ENCODE results near the gene KRTAP1-4. TPM values are rescaled to one million over a fixed set of nuclear protein-coding genes. Genes with fewer than 3 reads are reported as not detected.
"Not testable (repeated sequence)": the region's sequence is repeated elsewhere in the genome, so short reads cannot be mapped to it uniquely, and the experiment has no call there.

Gene KRTAP1-4
- total RNA-seq, 2 experiments from 2014 or later: not detected

DNA sequence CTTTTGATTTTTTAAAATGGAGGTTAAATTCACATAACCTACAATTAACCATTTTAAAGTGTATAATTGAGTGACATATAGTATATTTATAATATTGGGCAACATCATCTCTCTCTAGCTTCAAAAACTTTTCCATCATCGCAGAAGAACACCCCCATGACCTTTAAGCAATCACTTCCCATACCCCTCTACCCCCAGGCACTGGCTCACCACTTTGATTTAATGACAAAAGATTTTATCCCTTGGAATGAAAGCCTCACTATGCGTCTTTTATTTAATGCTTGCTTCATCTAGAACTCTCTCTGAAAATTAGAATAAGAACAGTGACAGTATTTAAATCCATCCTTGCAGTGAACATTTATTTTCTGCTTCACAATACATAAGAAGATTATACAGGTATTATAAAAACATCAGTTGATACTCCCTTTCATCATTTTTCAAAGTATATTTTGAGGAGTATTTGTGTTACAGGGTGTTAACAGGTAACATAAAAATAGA, 7.9 kb upstream of the KRTAP1-4 start:
- Mint-ChIP-seq H3K4me3 (no peak overlapping the region), H3K4me1 (ENCODE audit: low read depth) (no peaks in the 10 kb centered on the region), H3K36me3 (ENCODE audit: low read depth) (no peaks in the 10 kb centered on the region), H3K27me3 (ENCODE audit: low read depth) (no peaks in the 10 kb centered on the region), H3K27ac (no peak overlapping the region), H3K9me3 (peaks cover 2% of the 10 kb centered on the region)
- intact Hi-C loops (cut with micrococcal nuclease): no loop called here
- DNase-seq: no peak
- CTCF ChIA-PET: no interaction called here

GRCh38 chr17:41034346-41034935, 4.4 kb upstream of the KRTAP1-4 start, which contains the start of gene KRTAP1-3:
TSS of gene KRTAP1-3 (minus strand) at chr17:41034874. CDS start at chr17:41034821, 53 bp downstream.
- CTCF ChIA-PET; H3K27me3 Mint-ChIP-seq (ENCODE audit: low read depth); DNase-seq; H3K36me3 Mint-ChIP-seq (ENCODE audit: low read depth); intact Hi-C loops (cut with micrococcal nuclease); H3K9me3 Mint-ChIP-seq; H3K4me3 Mint-ChIP-seq; H3K4me1 Mint-ChIP-seq (ENCODE audit: low read depth); H3K27ac Mint-ChIP-seq: not testable (repeated sequence)

DNA sequence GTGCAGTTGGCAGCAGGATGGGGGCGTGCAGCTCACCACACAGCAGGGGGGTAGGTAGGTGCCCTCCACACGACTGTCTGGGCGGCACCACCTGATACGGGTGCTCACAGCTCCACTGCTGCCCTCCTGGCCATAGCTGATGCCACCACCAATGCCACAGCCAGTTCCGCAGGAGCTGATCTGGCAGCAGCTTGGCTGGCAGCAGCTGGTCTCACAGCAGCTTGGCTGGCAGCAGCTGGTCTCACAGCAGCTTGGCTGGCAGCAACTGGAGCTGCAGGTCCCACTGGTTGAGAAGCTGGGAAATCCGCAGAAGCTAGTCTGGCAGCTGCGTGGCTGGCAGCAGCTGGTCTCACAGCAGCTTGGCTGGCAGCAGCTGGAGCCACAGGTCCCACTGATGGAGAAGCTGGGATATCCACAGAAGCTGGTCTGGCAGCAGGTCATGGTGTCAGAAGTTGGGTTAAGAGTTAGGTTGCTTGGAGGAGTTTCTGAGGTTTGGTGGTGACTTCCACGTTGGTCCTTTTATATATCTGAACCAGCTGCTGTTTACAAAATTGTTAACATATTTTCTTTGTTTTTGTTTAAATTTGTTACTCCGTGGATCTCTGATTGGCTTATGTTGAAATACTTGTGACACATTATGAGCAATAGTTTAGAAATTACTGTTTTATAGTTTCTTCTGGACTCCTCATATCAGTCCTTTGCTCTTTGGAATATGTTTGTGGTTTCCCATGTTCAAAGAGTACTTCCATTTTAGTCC, 3.1 kb downstream of the KRTAP1-4 start, which contains the start of gene KRTAP1-5:
Gene KRTAP1-5 (minus strand): TSS at position 494 of the 757 bp plus-strand sequence. CDS start 53 bp downstream, at position 441.
- CTCF ChIA-PET: no interaction called here
- Mint-ChIP-seq H3K36me3 (ENCODE audit: low read depth) (no peaks in the 10 kb centered on the region), H3K9me3 (no peaks in the 10 kb centered on the region), H3K27me3 (ENCODE audit: low read depth) (peaks cover 8% of the 10 kb centered on the region), H3K4me3 (no peak within 1 kb of the TSS), H3K27ac (no peak within 1 kb of the TSS), H3K4me1 (ENCODE audit: low read depth) (no peaks in the 10 kb centered on the region)
- DNase-seq: no peak
- intact Hi-C loops (cut with micrococcal nuclease): no loop called here

DNA sequence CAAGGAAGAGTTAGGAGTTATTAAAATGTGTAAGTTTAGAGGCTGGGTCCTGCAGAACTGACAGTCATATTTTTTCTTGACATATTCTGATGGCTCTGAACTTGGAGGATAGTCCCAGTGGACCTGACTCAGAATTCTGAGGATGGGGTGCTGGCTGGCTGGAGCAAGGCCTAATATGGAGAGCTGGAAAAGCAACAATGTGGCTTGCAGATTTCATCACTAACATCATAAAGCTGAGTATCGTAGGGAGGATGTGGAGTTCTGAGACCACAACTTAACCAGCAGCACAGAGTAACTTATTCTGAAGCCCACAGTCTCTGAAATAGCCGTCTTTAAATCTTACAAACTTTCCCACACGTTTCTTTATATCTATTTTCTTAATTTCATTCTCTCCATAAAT, 5.3 kb downstream of the KRTAP1-4 start:
- no peak for DNase-seq
- Mint-ChIP-seq H3K9me3 (no peaks in the 10 kb centered on the region), H3K36me3 (ENCODE audit: low read depth) (no peaks in the 10 kb centered on the region), H3K4me3 (no peak overlapping the region), H3K27ac (no peak overlapping the region), H3K27me3 (ENCODE audit: low read depth) (peaks cover 5% of the 10 kb centered on the region), H3K4me1 (ENCODE audit: low read depth) (no peaks in the 10 kb centered on the region)
- intact Hi-C loops (cut with micrococcal nuclease): no loop called here
- CTCF ChIA-PET: no interaction called here

- intact Hi-C loops (cut with micrococcal nuclease): no loop called here
- DNase-seq: no peak
- CTCF ChIA-PET: interaction anchor here (0.7 kb wide), 1 partner anchor 15 kb away, joined by 3 read pairs; no protein-coding TSS in a partner anchor
- Mint-ChIP-seq H3K4me1 (ENCODE audit: low read depth) (no peaks in the 10 kb centered on the region), H3K36me3 (ENCODE audit: low read depth) (no peaks in the 10 kb centered on the region), H3K27me3 (ENCODE audit: low read depth) (peaks cover 2% of the 10 kb centered on the region), H3K27ac (no peak overlapping the region), H3K9me3 (no peaks in the 10 kb centered on the region), H3K4me3 (no peak overlapping the region)
These were observed 9.7 kb downstream of the KRTAP1-4 start for GRCh38 chr17:41020336-41020735.

DNA sequence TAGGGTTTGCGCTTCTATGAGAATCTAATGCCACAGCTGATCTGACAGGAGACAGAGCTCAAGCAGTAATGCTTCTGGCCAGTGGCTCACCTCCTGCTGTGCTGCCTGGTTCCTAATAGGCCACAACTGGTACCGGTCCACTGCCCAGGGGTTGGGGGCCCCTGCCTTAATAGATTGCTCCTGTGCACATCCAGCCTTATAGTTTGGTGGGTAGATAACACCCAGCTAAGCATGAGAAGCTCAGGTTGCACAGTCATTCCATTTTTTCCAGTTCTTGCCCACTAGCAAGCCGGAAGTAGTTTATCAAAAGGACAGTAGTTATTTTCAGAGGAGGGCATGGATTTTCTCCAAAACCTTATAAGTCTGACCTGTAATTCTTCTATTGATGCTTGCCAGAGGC, 10.6 kb downstream of the KRTAP1-4 start:
- intact Hi-C loops (cut with micrococcal nuclease): no loop called here
- Mint-ChIP-seq H3K36me3 (ENCODE audit: low read depth) (no peaks in the 10 kb centered on the region), H3K4me3 (no peak overlapping the region), H3K4me1 (ENCODE audit: low read depth) (no peaks in the 10 kb centered on the region), H3K9me3 (no peaks in the 10 kb centered on the region), H3K27ac (no peak overlapping the region), H3K27me3 (ENCODE audit: low read depth) (peaks cover 2% of the 10 kb centered on the region)
- CTCF ChIA-PET: interaction anchor here (0.6 to 0.7 kb wide), 3 partner anchors 14 to 413 kb away, joined by 3 to 4 read pairs (median 4); no protein-coding TSS in a partner anchor
- DNase-seq: no peak

- no peaks in the 10 kb centered on the region for H3K4me1 Mint-ChIP-seq (ENCODE audit: low read depth)
- intact Hi-C loops (cut with micrococcal nuclease): no loop called here
- no peak overlapping the region for H3K4me3 Mint-ChIP-seq
- CTCF ChIA-PET: no interaction called here
- DNase-seq: no peak
- H3K27ac Mint-ChIP-seq: no peak overlapping the region
- no peaks in the 10 kb centered on the region for H3K36me3 Mint-ChIP-seq (ENCODE audit: low read depth)
- peaks cover 2% of the 10 kb centered on the region for H3K27me3 Mint-ChIP-seq (ENCODE audit: low read depth)
- H3K9me3 Mint-ChIP-seq: no peaks in the 10 kb centered on the region
These were observed 11.5 kb downstream of the KRTAP1-4 start for GRCh38 chr17:41018541-41018940.

DNA sequence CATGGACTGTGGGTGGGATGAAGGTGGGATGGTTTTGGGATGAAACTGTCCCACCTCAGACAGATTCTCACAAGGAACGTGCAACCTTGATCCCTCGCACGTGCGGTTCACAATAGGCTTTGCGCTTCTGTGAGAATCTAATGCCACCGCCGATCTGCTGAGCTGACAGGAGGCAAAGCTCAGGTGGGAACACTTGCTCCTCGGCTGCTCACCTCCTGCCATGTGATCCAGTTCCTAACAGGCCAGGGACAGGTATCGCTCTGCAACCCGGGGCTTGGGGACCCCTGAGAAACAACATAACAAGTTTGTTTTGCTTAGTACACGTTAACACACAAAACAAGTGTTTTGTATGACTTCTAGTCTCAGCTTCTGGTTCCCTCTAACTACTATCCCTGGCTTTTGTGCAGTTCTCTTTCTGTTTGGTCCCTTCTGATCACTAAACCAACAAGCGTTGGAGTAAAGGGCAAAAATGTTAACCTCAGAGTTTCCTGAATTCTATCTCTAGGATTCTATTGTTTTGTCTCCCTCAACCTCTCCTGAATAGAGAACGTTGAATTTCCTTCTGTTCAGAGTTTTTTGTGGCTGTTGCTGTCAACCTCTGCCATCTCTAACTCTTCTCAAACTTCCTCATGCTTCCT, 13.3 kb downstream of the KRTAP1-4 start:
- H3K36me3 Mint-ChIP-seq (ENCODE audit: low read depth): no peaks in the 10 kb centered on the region
- intact Hi-C loops (cut with micrococcal nuclease): no loop called here
- H3K27ac Mint-ChIP-seq: no peak overlapping the region
- H3K4me3 Mint-ChIP-seq: no peak overlapping the region
- DNase-seq: no peak
- H3K9me3 Mint-ChIP-seq: no peaks in the 10 kb centered on the region
- no peaks in the 10 kb centered on the region for H3K27me3 Mint-ChIP-seq (ENCODE audit: low read depth)
- CTCF ChIA-PET: no interaction called here
- H3K4me1 Mint-ChIP-seq (ENCODE audit: low read depth): no peaks in the 10 kb centered on the region

GRCh38 chr17:41015454-41015853, 14.5 kb downstream of the KRTAP1-4 start:
- CTCF ChIA-PET: no interaction called here
- no peaks in the 10 kb centered on the region for H3K36me3 Mint-ChIP-seq (ENCODE audit: low read depth)
- no peak overlapping the region for H3K27ac Mint-ChIP-seq
- intact Hi-C loops (cut with micrococcal nuclease): no loop called here
- no peaks in the 10 kb centered on the region for H3K4me1 Mint-ChIP-seq (ENCODE audit: low read depth)
- no peak overlapping the region for H3K4me3 Mint-ChIP-seq
- DNase-seq: no peak
- no peaks in the 10 kb centered on the region for H3K9me3 Mint-ChIP-seq
- no peaks in the 10 kb centered on the region for H3K27me3 Mint-ChIP-seq (ENCODE audit: low read depth)

GRCh38 chr17:41013606-41014005, 16.4 kb downstream of the KRTAP1-4 start:
- H3K27ac Mint-ChIP-seq: no peak overlapping the region
- H3K36me3 Mint-ChIP-seq (ENCODE audit: low read depth): no peaks in the 10 kb centered on the region
- H3K9me3 Mint-ChIP-seq: no peaks in the 10 kb centered on the region
- DNase-seq: no peak
- intact Hi-C loops (cut with micrococcal nuclease): no loop called here
- CTCF ChIA-PET: no interaction called here
- no peak overlapping the region for H3K4me3 Mint-ChIP-seq
- no peaks in the 10 kb centered on the region for H3K4me1 Mint-ChIP-seq (ENCODE audit: low read depth)
- H3K27me3 Mint-ChIP-seq (ENCODE audit: low read depth): no peaks in the 10 kb centered on the region

DNA sequence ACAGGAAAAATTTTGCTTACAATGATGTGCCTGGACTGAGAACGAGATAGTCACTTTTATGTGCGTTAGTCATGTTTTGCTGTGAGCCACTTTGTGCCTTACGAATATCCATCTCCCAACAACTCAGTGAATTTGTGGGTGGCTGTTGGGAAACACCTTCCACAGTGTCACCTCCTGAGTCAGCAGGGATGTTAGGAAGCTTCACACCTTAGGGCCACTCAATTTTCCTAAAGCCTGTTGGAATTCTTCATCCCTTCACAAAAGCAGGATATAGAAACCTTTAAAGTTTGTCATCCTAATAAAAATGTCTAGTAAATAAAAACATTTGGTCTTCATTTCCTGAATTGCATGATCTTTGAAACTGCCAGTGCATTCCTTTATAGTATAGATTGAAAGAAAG, 16.8 kb downstream of the KRTAP1-4 start:
- CTCF ChIA-PET: no interaction called here
- Mint-ChIP-seq H3K36me3 (ENCODE audit: low read depth) (no peaks in the 10 kb centered on the region), H3K4me3 (no peak overlapping the region), H3K9me3 (no peaks in the 10 kb centered on the region), H3K27ac (no peak overlapping the region), H3K27me3 (ENCODE audit: low read depth) (no peaks in the 10 kb centered on the region), H3K4me1 (ENCODE audit: low read depth) (no peaks in the 10 kb centered on the region)
- intact Hi-C loops (cut with micrococcal nuclease): no loop called here
- DNase-seq: no peak

GRCh38 chr17:41012326-41013120, 17.5 kb downstream of the KRTAP1-4 start:
- Mint-ChIP-seq H3K9me3 (no peaks in the 10 kb centered on the region), H3K4me3 (no peak overlapping the region), H3K36me3 (ENCODE audit: low read depth) (no peaks in the 10 kb centered on the region)

More at GRCh38 chr17:41012326-41013120, 17.5 kb downstream of the KRTAP1-4 start:
- Mint-ChIP-seq H3K27ac (no peak overlapping the region), H3K4me1 (ENCODE audit: low read depth) (no peaks in the 10 kb centered on the region), H3K27me3 (ENCODE audit: low read depth) (no peaks in the 10 kb centered on the region)
- DNase-seq: no peak
- intact Hi-C loops (cut with micrococcal nuclease): no loop called here
- CTCF ChIA-PET: no interaction called here
